ENCODE data around the gene CYP1A1. TPM values are rescaled to one million over a fixed set of nuclear protein-coding genes. Genes with fewer than 3 reads are reported as not detected.
"Not testable (repeated sequence)": the region's sequence is repeated elsewhere in the genome, so short reads cannot be mapped to it uniquely, and the experiment has no call there.

Gene CYP1A1
- total RNA-seq, 2 experiments from 2014 or later: 0.29 TPM; not detected in 1

GRCh38 chr15:74730619-74731316, 5.4 kb upstream of the CYP1A1 start:
- Histone ChIP-seq H3K9me2 (ENCODE audit: insufficient read depth, low read length) (no peaks in the 10 kb centered on the region), H2AFZ (ENCODE audit: low read length) (no peak overlapping the region), H3K4me2 (ENCODE audit: low read length) (no peak overlapping the region), H4K20me1 (ENCODE audit: insufficient read depth, low read length) (no peaks in the 10 kb centered on the region; the same call in 1 of the 2 replicates), H3K4me3 (ENCODE audit: low read depth, low read length, poor library complexity, severe bottlenecking) (no peak overlapping the region), H3K9me3 (ENCODE audit: low read length) (no peaks in the 10 kb centered on the region), H3K79me2 (ENCODE audit: insufficient read depth, low read depth, low read length) (no peaks in the 10 kb centered on the region), H3K27ac (ENCODE audit: low read depth, low read length, poor library complexity, severe bottlenecking) (no peak overlapping the region), H3K4me1 (ENCODE audit: insufficient read depth, low read length, poor library complexity, severe bottlenecking) (no peaks in the 10 kb centered on the region), H3K36me3 (ENCODE audit: insufficient read depth, low read length) (no peaks in the 10 kb centered on the region)
- CTCF ChIA-PET (ENCODE audit: unreplicated experiment): interaction anchor here (0.5 kb wide), 1 partner anchor 27 kb away, joined by 3 read pairs; no protein-coding TSS in a partner anchor
- no TSS peak for BruUV-seq (replicated peaks)
- intact Hi-C loops (cut with micrococcal nuclease; ENCODE audit: unreplicated experiment): no loop called here
- no peak for TF ChIP-seq EZH2phosphoT487 (IDR thresholded peaks at IDR 0.05; ENCODE audit: borderline replicate concordance, low read depth, low read length)
- TF ChIP-seq, protein P1, sequence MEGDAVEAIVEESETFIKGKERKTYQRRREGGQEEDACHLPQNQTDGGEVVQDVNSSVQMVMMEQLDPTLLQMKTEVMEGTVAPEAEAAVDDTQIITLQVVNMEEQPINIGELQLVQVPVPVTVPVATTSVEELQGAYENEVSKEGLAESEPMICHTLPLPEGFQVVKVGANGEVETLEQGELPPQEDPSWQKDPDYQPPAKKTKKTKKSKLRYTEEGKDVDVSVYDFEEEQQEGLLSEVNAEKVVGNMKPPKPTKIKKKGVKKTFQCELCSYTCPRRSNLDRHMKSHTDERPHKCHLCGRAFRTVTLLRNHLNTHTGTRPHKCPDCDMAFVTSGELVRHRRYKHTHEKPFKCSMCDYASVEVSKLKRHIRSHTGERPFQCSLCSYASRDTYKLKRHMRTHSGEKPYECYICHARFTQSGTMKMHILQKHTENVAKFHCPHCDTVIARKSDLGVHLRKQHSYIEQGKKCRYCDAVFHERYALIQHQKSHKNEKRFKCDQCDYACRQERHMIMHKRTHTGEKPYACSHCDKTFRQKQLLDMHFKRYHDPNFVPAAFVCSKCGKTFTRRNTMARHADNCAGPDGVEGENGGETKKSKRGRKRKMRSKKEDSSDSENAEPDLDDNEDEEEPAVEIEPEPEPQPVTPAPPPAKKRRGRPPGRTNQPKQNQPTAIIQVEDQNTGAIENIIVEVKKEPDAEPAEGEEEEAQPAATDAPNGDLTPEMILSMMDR (conservative IDR thresholded peaks at IDR 0.05; ENCODE audit: low read length): no peak
- POLR2A ChIA-PET: no interaction called here
- DNase-seq (ENCODE audit: low spot score): no peak

DNA sequence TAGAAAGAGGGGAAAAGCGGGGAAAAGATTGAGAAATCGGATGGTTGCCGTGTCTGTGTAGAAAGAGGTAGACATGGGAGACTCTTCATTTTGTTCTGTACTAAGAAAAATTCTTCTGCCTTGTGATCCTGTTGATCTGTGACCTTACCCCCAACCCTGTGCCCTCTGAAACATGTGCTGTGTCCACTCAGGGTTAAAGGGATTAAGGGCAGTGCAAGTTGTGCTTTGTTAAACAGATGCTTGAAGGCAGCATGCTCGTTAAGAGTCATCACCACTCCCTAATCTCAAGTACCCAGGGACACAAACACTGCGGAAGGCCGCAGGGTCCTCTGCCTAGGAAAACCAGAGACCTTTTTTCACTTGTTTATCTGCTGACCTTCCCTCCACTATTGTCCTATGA, 4.0 kb upstream of the CYP1A1 start:
- H3K4me2 ChIP-seq (ENCODE audit: low read length); H3K9me2 ChIP-seq (ENCODE audit: insufficient read depth, low read length); H3K4me3 ChIP-seq (ENCODE audit: low read depth, low read length, poor library complexity, severe bottlenecking); H3K79me2 ChIP-seq (ENCODE audit: insufficient read depth, low read depth, low read length); POLR2A ChIA-PET; H3K9me3 ChIP-seq (ENCODE audit: low read length); H4K20me1 ChIP-seq (ENCODE audit: insufficient read depth, low read length); H2AFZ ChIP-seq (ENCODE audit: low read length); intact Hi-C loops (cut with micrococcal nuclease; ENCODE audit: unreplicated experiment); DNase-seq (ENCODE audit: low spot score); H3K27ac ChIP-seq (ENCODE audit: low read depth, low read length, poor library complexity, severe bottlenecking); CTCF ChIA-PET (ENCODE audit: unreplicated experiment); H3K36me3 ChIP-seq (ENCODE audit: insufficient read depth, low read length); H3K4me1 ChIP-seq (ENCODE audit: insufficient read depth, low read length, poor library complexity, severe bottlenecking); BruUV-seq (replicated peaks): not testable (repeated sequence)

- POLR2A ChIA-PET; H3K27ac ChIP-seq (ENCODE audit: low read depth, low read length, poor library complexity, severe bottlenecking); BruUV-seq (replicated peaks); H3K4me2 ChIP-seq (ENCODE audit: low read length); H3K9me3 ChIP-seq (ENCODE audit: low read length); H4K20me1 ChIP-seq (ENCODE audit: insufficient read depth, low read length); DNase-seq (ENCODE audit: low spot score); CTCF ChIA-PET (ENCODE audit: unreplicated experiment); H3K36me3 ChIP-seq (ENCODE audit: insufficient read depth, low read length); H3K4me1 ChIP-seq (ENCODE audit: insufficient read depth, low read length, poor library complexity, severe bottlenecking); H3K4me3 ChIP-seq (ENCODE audit: low read depth, low read length, poor library complexity, severe bottlenecking); H3K9me2 ChIP-seq (ENCODE audit: insufficient read depth, low read length); H2AFZ ChIP-seq (ENCODE audit: low read length); intact Hi-C loops (cut with micrococcal nuclease; ENCODE audit: unreplicated experiment); H3K79me2 ChIP-seq (ENCODE audit: insufficient read depth, low read depth, low read length): not testable (repeated sequence)
These were observed 3.4 kb upstream of the CYP1A1 start for GRCh38 chr15:74728699-74729098.

- DNase-seq (ENCODE audit: low spot score): no peak
These were observed 2.4 kb upstream of the CYP1A1 start for GRCh38 chr15:74727727-74728126.

More at GRCh38 chr15:74727727-74728126, 2.4 kb upstream of the CYP1A1 start:
- no peaks in the 10 kb centered on the region for H3K4me1 ChIP-seq (ENCODE audit: insufficient read depth, low read length, poor library complexity, severe bottlenecking)
- no peaks in the 10 kb centered on the region for H3K9me2 ChIP-seq (ENCODE audit: insufficient read depth, low read length)
- H4K20me1 ChIP-seq (ENCODE audit: insufficient read depth, low read length): no peaks in the 10 kb centered on the region; the same call in 1 of the 2 replicates
- TF ChIP-seq, protein P1 (conservative IDR thresholded peaks at IDR 0.05; ENCODE audit: low read length): no peak
- TF ChIP-seq EZH2phosphoT487 (IDR thresholded peaks at IDR 0.05; ENCODE audit: borderline replicate concordance, low read depth, low read length): no peak
- intact Hi-C loops (cut with micrococcal nuclease; ENCODE audit: unreplicated experiment): no loop called here
- CTCF ChIA-PET (ENCODE audit: unreplicated experiment): no interaction called here
- H3K4me3 ChIP-seq (ENCODE audit: low read depth, low read length, poor library complexity, severe bottlenecking): no peak overlapping the region
- H3K79me2 ChIP-seq (ENCODE audit: insufficient read depth, low read depth, low read length): no peaks in the 10 kb centered on the region
- H3K9me3 ChIP-seq (ENCODE audit: low read length): no peaks in the 10 kb centered on the region
- POLR2A ChIA-PET: interaction anchor here (0.6 kb wide), 1 partner anchor 146 kb away, joined by 6 read pairs; no protein-coding TSS in a partner anchor
- BruUV-seq (replicated peaks): no TSS peak
- H3K27ac ChIP-seq (ENCODE audit: low read depth, low read length, poor library complexity, severe bottlenecking): no peak overlapping the region
- no peak overlapping the region for H2AFZ ChIP-seq (ENCODE audit: low read length)
- H3K36me3 ChIP-seq (ENCODE audit: insufficient read depth, low read length): no peaks in the 10 kb centered on the region
- H3K4me2 ChIP-seq (ENCODE audit: low read length): no peak overlapping the region
